Endodermal cell (in vitro differentiated cells): Measurements from ENCODE around the gene PTPRT. TPM values are rescaled to one million over a fixed set of nuclear protein-coding genes. Genes with fewer than 3 reads are reported as not detected.

Source experiments
- DNase-seq: peaks from one replicate; pipeline ENCODE4 v3.0.0-alpha.2; 2017
- H3K27ac ChIP-seq: 2 replicates; pipeline ENCODE4 v1.5.1; 2013; ENCODE audit warnings: mild to moderate bottlenecking, low read depth, low read length, moderate library complexity
- H3K27me3 ChIP-seq: 2 replicates; pipeline ENCODE4 v1.6.1; 2013; ENCODE audit warnings: mild to moderate bottlenecking, low read length, moderate library complexity; ENCODE audit not compliant: insufficient read depth, control insufficient read depth, poor library complexity, severe bottlenecking
- H3K36me3 ChIP-seq: 2 replicates; pipeline ENCODE4 v1.7.0; 2013; ENCODE audit warnings: mild to moderate bottlenecking, low read length, moderate library complexity; ENCODE audit not compliant: control insufficient read depth, insufficient read depth
- H3K4me1 ChIP-seq: one replicate; pipeline ENCODE4 v1.7.0; 2013; ENCODE audit warnings: low read length; ENCODE audit not compliant: control insufficient read depth, insufficient read depth
- H3K4me3 ChIP-seq: 2 replicates; pipeline ENCODE4 v1.5.1; 2013; ENCODE audit warnings: mild to moderate bottlenecking, low read length, moderate library complexity
- H3K9ac ChIP-seq: 2 replicates; pipeline ENCODE4 v1.6.1; 2013; ENCODE audit warnings: mild to moderate bottlenecking, low read length, moderate library complexity; ENCODE audit not compliant: poor library complexity, severe bottlenecking; ENCODE audit errors: extremely low read depth
- H3K9me3 ChIP-seq: 2 replicates; pipeline ENCODE4 v1.6.1; 2013; ENCODE audit warnings: mild to moderate bottlenecking, low read length, moderate library complexity; ENCODE audit not compliant: control insufficient read depth
- H3K27ac Mint-ChIP-seq: 2 replicates; pipeline ENCODE4 v1.8.0; 2020; ENCODE audit warnings: mixed read lengths
- H3K27me3 Mint-ChIP-seq: 2 replicates; pipeline ENCODE4 v1.8.0; 2021; ENCODE audit warnings: mild to moderate bottlenecking, mixed read lengths; ENCODE audit not compliant: insufficient read depth
- H3K36me3 Mint-ChIP-seq: 2 replicates; pipeline ENCODE4 v1.8.0; 2020; ENCODE audit warnings: low read depth, mixed read lengths
- H3K4me1 Mint-ChIP-seq: 2 replicates; pipeline ENCODE4 v1.8.0; 2020; ENCODE audit warnings: mixed read lengths
- H3K4me3 Mint-ChIP-seq: 2 replicates; pipeline ENCODE4 v1.8.0; 2020; ENCODE audit warnings: mild to moderate bottlenecking, moderate library complexity, mixed read lengths
- H3K9me3 Mint-ChIP-seq: 2 replicates; pipeline ENCODE4 v1.8.0; 2020; ENCODE audit warnings: mild to moderate bottlenecking, mixed read lengths
- CTCF ChIP-seq: fragments of 200-600 bp; sonication (generic); conservative IDR thresholded peaks from 2 replicates; pipeline ENCODE4 v1.5.0; 2021; ENCODE audit warnings: antibody characterized with exemption, mild to moderate bottlenecking
- WGBS, 2 experiments: methylation state at CpG; one replicate each; pipeline versions ENCODE4 v1.1.5 to v1.1.7; 2013; ENCODE audit warnings: missing lambda C conversion rate in 2 of 2, mixed read lengths in 1 of 2; ENCODE audit not compliant: insufficient coverage in 1 of 2, insufficient read length in 1 of 2; 5-methylcytosine and 5-hydroxymethylcytosine counted together
- total RNA-seq, 2 donors: library from RNA; stranded (reverse); fragmentation: NEBNext Ultra II Directional in 1 of 2; extraction: Animal tissue kit (Norgen Biotek cat#: 25700) in 1 of 2; gene quantifications; 2 replicates in 1 of 2; 3 replicates in 1 of 2; pipeline ENCODE4 v1.2.1, GENCODE V29; 2021

The PTPRT gene
- total RNA-seq, 2 donors from 2014 or later: 2.3 to 2.7 TPM

DNA sequence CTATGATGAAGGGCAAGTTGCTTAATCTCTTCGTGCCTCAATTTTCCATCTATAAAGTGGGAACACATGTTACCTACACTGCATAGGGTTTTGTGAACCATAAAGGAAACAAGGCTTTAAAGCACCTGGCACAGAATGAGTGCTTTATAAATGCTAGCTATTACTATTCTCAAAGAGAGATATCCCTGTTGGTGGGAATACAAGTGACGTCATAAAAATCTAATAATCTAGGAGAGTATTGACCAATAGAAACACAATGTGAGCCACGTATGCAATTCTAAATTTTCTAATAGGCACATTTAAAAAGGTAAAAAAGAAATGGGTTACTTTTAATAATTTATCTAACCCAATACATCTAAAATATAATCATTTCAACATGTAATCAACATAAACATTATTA lies 316.4 kb downstream of the PTPRT start:
- Mint-ChIP-seq H3K4me3 (no peak overlapping the region), H3K27ac (no peak overlapping the region), H3K4me1 (no peaks in the 10 kb centered on the region), H3K9me3 (peaks cover 7% of the 10 kb centered on the region), H3K36me3 (no peaks in the 10 kb centered on the region), H3K27me3 (peaks cover 19% of the 10 kb centered on the region)
- TF ChIP-seq CTCF: no peak
- DNase-seq: no peak
- Histone ChIP-seq H3K4me1 (no peaks in the 10 kb centered on the region), H3K27ac (no peak overlapping the region), H3K27me3 (no peaks in the 10 kb centered on the region), H3K36me3 (no peaks in the 10 kb centered on the region), H3K9ac (no peak overlapping the region), H3K4me3 (no peak overlapping the region), H3K9me3 (no peaks in the 10 kb centered on the region)
- WGBS, 2 experiments: 74% methylated on average over 2 of the region's 3 CpGs; no CpG with 5 or more reads in 1 of the 2 experiments

GRCh38 chr20:42864116-42864515 lies 325.6 kb downstream of the PTPRT start:
- Histone ChIP-seq H3K27ac (no peak overlapping the region), H3K36me3 (no peaks in the 10 kb centered on the region), H3K9ac (no peak overlapping the region), H3K4me1 (no peaks in the 10 kb centered on the region), H3K9me3 (no peaks in the 10 kb centered on the region), H3K4me3 (no peak overlapping the region), H3K27me3 (peaks cover 17% of the 10 kb centered on the region)
- 74 to 86% methylated on average over 1 to 2 of the region's 3 CpGs for WGBS, 2 experiments
- Mint-ChIP-seq H3K27me3 (peaks cover 29% of the 10 kb centered on the region), H3K36me3 (no peaks in the 10 kb centered on the region), H3K9me3 (no peaks in the 10 kb centered on the region), H3K4me3 (no peak overlapping the region), H3K27ac (no peak overlapping the region), H3K4me1 (peaks cover 4% of the 10 kb centered on the region)
- no peak for DNase-seq
- peak; percentile 52 for TF ChIP-seq CTCF

GRCh38 chr20:42862446-42862845 lies 327.3 kb downstream of the PTPRT start:
- 70 to 78% methylated on average over 3 to 4 of the region's 5 CpGs for WGBS, 2 experiments
- H3K9ac ChIP-seq: no peak overlapping the region
- no peaks in the 10 kb centered on the region for H3K36me3 ChIP-seq
- Mint-ChIP-seq H3K27ac (no peak overlapping the region), H3K9me3 (no peaks in the 10 kb centered on the region), H3K4me3 (no peak overlapping the region), H3K27me3 (peaks cover 19% of the 10 kb centered on the region), H3K36me3 (no peaks in the 10 kb centered on the region), H3K4me1 (peaks cover 15% of the 10 kb centered on the region)
- DNase-seq: no peak
- peaks cover 17% of the 10 kb centered on the region for H3K27me3 ChIP-seq
- H3K27ac ChIP-seq: no peak overlapping the region
- no peak for TF ChIP-seq CTCF
- H3K4me3 ChIP-seq: no peak overlapping the region
- H3K9me3 ChIP-seq: no peaks in the 10 kb centered on the region
- H3K4me1 ChIP-seq: no peaks in the 10 kb centered on the region
